Mesenchymal stem cell (in vitro differentiated cells and primary cell): Measurements from ENCODE around the gene DNER.
A peak's percentile ranks its signal among the peaks of the same experiment; 100 is the strongest.

ENCODE experiments used
- DNase-seq: peaks from one replicate; pipeline ENCODE4 v3.0.0-alpha.2; 2013
- H2AFZ ChIP-seq: one replicate; pipeline ENCODE4 v1.6.1; 2013; ENCODE audit warnings: low read depth, mild to moderate bottlenecking, control low read depth, inconsistent platforms, low read length, moderate library complexity
- H2AK5ac ChIP-seq: 2 replicates; pipeline ENCODE4 v1.6.1; 2013; ENCODE audit warnings: low read length, moderate library complexity, mild to moderate bottlenecking, inconsistent platforms; ENCODE audit not compliant: severe bottlenecking
- H2BK120ac ChIP-seq: one replicate; pipeline ENCODE4 v1.6.1; 2013; ENCODE audit warnings: low read depth, mild to moderate bottlenecking, inconsistent platforms, low read length, moderate library complexity
- H2BK12ac ChIP-seq, 2 experiments: one replicate each; pipeline ENCODE4 v1.6.1; 2013; ENCODE audit warnings: inconsistent platforms in 2 of 2, low read length in 2 of 2, mild to moderate bottlenecking in 2 of 2, moderate library complexity in 2 of 2, control low read depth in 1 of 2
- H2BK15ac ChIP-seq: one replicate; pipeline ENCODE4 v1.6.1; 2013; ENCODE audit warnings: mild to moderate bottlenecking, low read depth, inconsistent platforms; ENCODE audit not compliant: poor library complexity, severe bottlenecking
- H2BK5ac ChIP-seq: 2 replicates; pipeline ENCODE4 v1.6.1; 2013; ENCODE audit warnings: low read depth, mild to moderate bottlenecking, low read length, control low read depth, inconsistent platforms; ENCODE audit not compliant: poor library complexity, severe bottlenecking
- H3K14ac ChIP-seq, 2 experiments: one replicate each; pipeline ENCODE4 v1.6.1; 2013; ENCODE audit warnings: inconsistent platforms in 2 of 2, low read length in 2 of 2, control low read depth in 1 of 2, mild to moderate bottlenecking in 1 of 2, moderate library complexity in 1 of 2
- H3K18ac ChIP-seq, 2 experiments: one replicate each; pipeline ENCODE4 v1.6.1; 2013; ENCODE audit warnings: inconsistent platforms in 2 of 2, low read length in 2 of 2, control low read depth in 1 of 2, low read depth in 1 of 2, mild to moderate bottlenecking in 1 of 2
- H3K23ac ChIP-seq, 2 experiments: one replicate each; pipeline ENCODE4 v1.6.1; 2013; ENCODE audit warnings: inconsistent platforms in 2 of 2, low read length in 2 of 2, mild to moderate bottlenecking in 2 of 2, moderate library complexity in 2 of 2, control low read depth in 1 of 2
- H3K27ac ChIP-seq: 2 replicates; pipeline ENCODE4 v1.5.1; 2013; ENCODE audit warnings: mild to moderate bottlenecking, moderate library complexity, low read length, control low read depth, inconsistent platforms; ENCODE audit not compliant: poor library complexity, severe bottlenecking
- H3K27me3 ChIP-seq, 2 experiments: 2 replicates each; pipeline versions ENCODE4 v1.6.1 to v1.7.0; 2013; ENCODE audit warnings: low read length in 2 of 2, mild to moderate bottlenecking in 2 of 2, moderate library complexity in 2 of 2, control low read depth in 1 of 2, inconsistent platforms in 1 of 2; ENCODE audit not compliant: control insufficient read depth in 1 of 2, insufficient read depth in 1 of 2
- H3K36me3 ChIP-seq, 2 experiments: 2 replicates each; pipeline versions ENCODE4 v1.6.1 to v1.7.0; 2013; ENCODE audit warnings: low read length in 2 of 2, control low read depth in 1 of 2, inconsistent platforms in 1 of 2, low read depth in 1 of 2, mild to moderate bottlenecking in 1 of 2; ENCODE audit not compliant: insufficient read depth in 2 of 2, control insufficient read depth in 1 of 2
- H3K4ac ChIP-seq, 2 experiments: one replicate each; pipeline ENCODE4 v1.6.1; 2013; ENCODE audit warnings: inconsistent platforms in 2 of 2, low read length in 2 of 2, mild to moderate bottlenecking in 2 of 2, moderate library complexity in 2 of 2, control low read depth in 1 of 2, low read depth in 1 of 2
- H3K4me1 ChIP-seq: 2 replicates; pipeline ENCODE4 v1.6.1; 2013; ENCODE audit warnings: low read depth, low read length, control low read depth; ENCODE audit not compliant: control insufficient read depth, insufficient read depth
- H3K4me2 ChIP-seq: 2 replicates; pipeline ENCODE4 v1.6.1; 2013; ENCODE audit warnings: low read length, mild to moderate bottlenecking, inconsistent platforms; ENCODE audit not compliant: poor library complexity, severe bottlenecking
- H3K4me3 ChIP-seq, 2 experiments: 2 replicates each; pipeline versions ENCODE4 v1.5.1 to v1.7.0; 2013; ENCODE audit warnings: low read length in 2 of 2, mild to moderate bottlenecking in 2 of 2, control low read depth in 1 of 2, low read depth in 1 of 2; ENCODE audit not compliant: insufficient read depth in 1 of 2
- H3K79me1 ChIP-seq: replicated peaks from 2 replicates; pipeline ENCODE4 v1.6.1; 2013; ENCODE audit warnings: mild to moderate bottlenecking, control low read depth, low read length, inconsistent platforms; ENCODE audit not compliant: poor library complexity, severe bottlenecking
- H3K9ac ChIP-seq: 2 replicates; pipeline ENCODE4 v1.7.0; 2013; ENCODE audit warnings: mild to moderate bottlenecking, low read length, moderate library complexity
- H3K9me3 ChIP-seq: 2 replicates; pipeline ENCODE4 v1.7.0; 2013; ENCODE audit warnings: mild to moderate bottlenecking, low read length; ENCODE audit not compliant: control insufficient read depth
- H4K8ac ChIP-seq: one replicate; pipeline ENCODE4 v1.6.1; 2013; ENCODE audit warnings: inconsistent platforms, mild to moderate bottlenecking, low read length, moderate library complexity
- H4K91ac ChIP-seq: one replicate; pipeline ENCODE4 v1.6.1; 2013; ENCODE audit warnings: mild to moderate bottlenecking, low read length, inconsistent platforms
- WGBS: methylation state at CpG from one replicate; pipeline ENCODE4 v1.1.7; 2013; ENCODE audit warnings: mixed read lengths; 5-methylcytosine and 5-hydroxymethylcytosine counted together

DNER gene

DNA sequence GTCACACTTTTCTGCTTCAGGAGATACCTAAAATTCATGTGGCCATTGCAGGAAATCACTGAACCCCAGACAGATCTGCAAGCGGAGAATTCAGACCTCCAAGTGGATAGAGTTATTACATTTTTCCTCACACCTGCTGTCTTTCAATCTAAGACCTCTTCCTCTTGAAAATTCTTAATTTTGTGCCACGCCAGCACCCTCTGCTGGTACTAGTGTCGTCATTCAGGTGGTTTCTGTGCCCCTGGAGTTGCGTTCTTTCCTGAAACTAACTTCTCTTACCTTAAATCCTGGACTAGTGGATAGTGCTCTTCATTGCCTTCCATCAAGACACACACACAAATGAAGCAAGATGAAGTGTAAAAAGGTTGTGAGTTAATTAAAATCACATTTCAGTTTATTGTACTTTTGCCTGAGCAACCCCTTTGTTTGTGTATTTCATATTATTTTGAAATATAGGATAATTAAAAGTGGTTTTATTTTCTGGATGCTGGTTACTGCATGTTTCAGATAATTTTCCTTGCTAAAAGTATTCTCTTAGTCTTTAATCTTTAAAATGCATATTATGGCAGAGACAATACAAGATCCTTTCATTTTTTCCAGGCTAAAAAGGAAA lies 1.6 kb upstream of the DNER start:
- no peak overlapping the region for H3K18ac ChIP-seq
- H3K36me3 ChIP-seq = no peaks in the 10 kb centered on the region
- no peak overlapping the region for H2AK5ac ChIP-seq
- no peaks in the 10 kb centered on the region for H3K79me1 ChIP-seq
- H3K4ac ChIP-seq = no peak overlapping the region
- no peak overlapping the region for H2BK12ac ChIP-seq
- H3K27me3 ChIP-seq = peaks cover 62 to 68% of the 10 kb centered on the region in 2 experiments
- no peak overlapping the region for H3K4me2 ChIP-seq
- H4K8ac ChIP-seq = no peak overlapping the region
- H2AFZ ChIP-seq = no peak overlapping the region
- H3K27ac ChIP-seq = no peak overlapping the region
- no peak overlapping the region for H3K23ac ChIP-seq
- H2BK120ac ChIP-seq = no peak overlapping the region
- H3K4me3 ChIP-seq = no peak overlapping the region
- no peak for DNase-seq
- no peak overlapping the region for H2BK15ac ChIP-seq
- H3K9ac ChIP-seq = no peak overlapping the region
- no peak overlapping the region for H3K14ac ChIP-seq
- 0% methylated on average over 3 of the region's 4 CpGs for WGBS
- H3K4me1 ChIP-seq = peaks cover 22% of the 10 kb centered on the region
- H4K91ac ChIP-seq = no peak overlapping the region
- H3K9me3 ChIP-seq = no peaks in the 10 kb centered on the region
- H2BK5ac ChIP-seq = no peak overlapping the region

DNA sequence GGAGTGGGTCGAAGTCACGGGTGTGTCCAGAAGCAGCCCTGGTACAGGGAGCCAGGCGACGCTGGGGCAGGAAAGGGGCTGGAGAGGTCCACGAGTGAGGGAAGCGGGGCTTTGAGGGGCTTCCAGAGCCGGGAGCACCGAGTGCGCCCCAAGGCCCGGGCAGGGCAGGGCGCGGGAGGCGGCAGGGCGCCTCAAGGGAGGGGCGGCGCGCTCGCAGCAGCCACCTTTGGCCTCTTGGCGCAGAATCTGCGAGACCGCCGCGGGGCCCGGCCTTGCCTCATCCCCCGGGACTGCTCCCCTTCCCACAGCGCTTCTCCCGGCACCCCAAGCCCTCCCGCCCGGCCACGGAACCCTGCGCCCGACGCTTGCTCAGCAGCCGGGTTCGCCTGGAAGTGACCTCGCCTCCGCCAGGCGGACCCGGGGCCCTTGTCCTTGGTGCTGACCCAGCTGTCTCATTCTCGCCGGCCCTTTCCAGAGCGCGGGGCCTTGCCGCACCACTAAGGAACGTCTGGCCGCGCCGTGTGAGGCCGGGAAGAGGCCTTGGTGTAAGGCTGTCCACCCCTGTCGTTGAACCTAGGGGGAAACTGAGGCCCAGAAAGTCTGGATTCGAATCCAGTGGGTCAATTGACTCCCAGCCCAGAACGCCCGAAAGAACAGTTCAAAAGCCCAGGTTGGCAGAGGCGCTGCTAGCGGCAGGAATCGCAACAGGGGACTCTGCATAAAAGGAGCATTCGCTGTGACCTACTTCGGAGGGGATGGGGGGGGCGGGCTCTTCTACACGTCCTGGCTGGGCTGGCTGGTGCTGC lies 584 bp upstream of the DNER start:
- no peak overlapping the region for H3K27ac ChIP-seq
- peaks cover 22% of the 10 kb centered on the region for H3K4me1 ChIP-seq
- H3K79me1 ChIP-seq = no peaks in the 10 kb centered on the region
- peak overlapping the region; percentile 87 for H3K4me2 ChIP-seq
- peak; percentile 66 for DNase-seq
- H2BK15ac ChIP-seq = no peak overlapping the region
- no peak overlapping the region for H2AFZ ChIP-seq
- no peak overlapping the region for H3K9ac ChIP-seq
- H3K9me3 ChIP-seq = no peaks in the 10 kb centered on the region
- no peak overlapping the region for H2BK12ac ChIP-seq
- no peaks in the 10 kb centered on the region for H3K36me3 ChIP-seq
- peaks cover 71 to 79% of the 10 kb centered on the region in 2 experiments for H3K27me3 ChIP-seq
- peak overlapping the region; percentile 28 to 73 for H3K4me3 ChIP-seq
- H2BK120ac ChIP-seq = no peak overlapping the region
- H2BK5ac ChIP-seq = no peak overlapping the region
- no peak overlapping the region for H2AK5ac ChIP-seq
- no peak overlapping the region for H3K4ac ChIP-seq
- no peak overlapping the region for H4K8ac ChIP-seq
- no peak overlapping the region for H3K18ac ChIP-seq
- H4K91ac ChIP-seq = no peak overlapping the region
- 1% methylated on average over 49 of the region's 60 CpGs for WGBS
- H3K14ac ChIP-seq = no peak overlapping the region
- H3K23ac ChIP-seq = no peak overlapping the region

DNA sequence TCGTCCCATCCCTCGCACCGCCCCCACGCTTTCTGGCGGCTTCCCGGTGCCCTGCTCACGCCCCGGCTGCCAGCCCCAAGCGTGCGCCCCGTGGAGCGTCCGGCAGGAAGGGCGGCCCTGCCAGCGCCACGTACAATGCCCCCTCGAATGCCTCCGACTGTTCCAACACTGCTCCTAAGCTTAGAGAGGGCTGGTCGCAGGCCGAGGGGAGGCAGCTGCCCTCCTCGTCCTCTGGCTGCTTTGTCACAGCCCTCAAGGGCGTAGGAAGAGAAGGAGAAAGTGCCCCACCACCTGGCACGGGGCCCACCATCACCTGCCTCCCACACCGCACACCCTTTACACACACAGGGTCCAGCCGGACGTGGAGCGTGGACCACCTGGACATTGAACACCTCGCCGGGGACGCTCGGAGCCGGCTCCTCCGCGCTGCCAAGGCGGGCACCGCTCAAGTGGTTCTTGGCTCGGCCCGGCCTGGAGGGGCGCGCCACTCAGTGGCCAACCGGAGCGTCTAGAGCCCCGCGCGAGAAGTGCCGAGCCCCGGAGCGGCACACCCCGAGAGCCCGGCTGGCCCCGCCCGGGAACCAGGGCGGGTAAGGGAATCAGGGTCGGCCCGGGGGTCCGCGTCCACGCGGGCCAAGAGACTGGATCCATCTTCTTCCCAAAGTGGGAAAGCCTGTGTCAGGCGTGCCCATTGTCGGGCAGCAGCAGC lies 830 bp downstream of the DNER start:
- 4% methylated on average over 59 of the region's 61 CpGs for WGBS
- H3K36me3 ChIP-seq = no peaks in the 10 kb centered on the region
- peaks cover 22% of the 10 kb centered on the region for H3K4me1 ChIP-seq

DNA sequence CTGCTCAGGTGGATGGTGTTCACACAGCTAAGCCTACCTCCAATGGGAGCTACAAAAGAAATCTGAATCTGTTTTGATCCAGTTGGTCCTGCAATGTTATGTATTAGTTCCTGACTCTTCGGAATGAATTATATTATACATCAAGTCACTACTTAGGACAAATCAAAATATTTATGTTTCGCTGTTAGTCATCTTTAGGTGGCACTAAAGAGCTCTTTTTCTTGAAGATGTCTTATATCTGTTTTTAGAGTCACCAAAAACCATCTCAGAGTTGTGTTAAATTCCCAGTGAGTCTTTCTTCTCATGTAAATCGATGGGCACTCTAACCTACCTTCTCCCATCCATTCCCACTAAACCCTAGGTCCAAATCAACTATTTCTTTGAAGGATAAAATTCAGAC lies 2.2 kb downstream of the DNER start:
- Histone ChIP-seq H3K9ac (no peak overlapping the region), H3K4me3 (no peak overlapping the region), H3K4me1 (peaks cover 22% of the 10 kb centered on the region), H2BK120ac (no peak overlapping the region), H4K91ac (no peak overlapping the region), H3K27me3 (peaks cover 74 to 80% of the 10 kb centered on the region in 2 experiments), H4K8ac (no peak overlapping the region), H3K27ac (no peak overlapping the region), H3K18ac (no peak overlapping the region), H3K4me2 (no peak overlapping the region), H3K9me3 (no peaks in the 10 kb centered on the region), H3K4ac (no peak overlapping the region), H3K36me3 (no peaks in the 10 kb centered on the region), H2AK5ac (no peak overlapping the region), H3K14ac (no peak overlapping the region), H2BK12ac (no peak overlapping the region), H2BK5ac (no peak overlapping the region), H2BK15ac (no peak overlapping the region), H3K79me1 (no peaks in the 10 kb centered on the region), H3K23ac (no peak overlapping the region), H2AFZ (no peak overlapping the region)
- 63% methylated on average over 1 of the region's 3 CpGs for WGBS
- DNase-seq = peak; percentile 11

More for the DNA sequence above, 830 bp downstream of the DNER start:
- peak overlapping the region in 1 of 2 experiments; percentile 51 for H3K4me3 ChIP-seq
- H2AK5ac ChIP-seq = no peak overlapping the region
- H4K8ac ChIP-seq = no peak overlapping the region
- no peaks in the 10 kb centered on the region for H3K79me1 ChIP-seq
- no peak overlapping the region for H3K27ac ChIP-seq
- H3K23ac ChIP-seq = no peak overlapping the region
- H2AFZ ChIP-seq = no peak overlapping the region
- H2BK15ac ChIP-seq = no peak overlapping the region
- no peaks in the 10 kb centered on the region for H3K9me3 ChIP-seq
- no peak overlapping the region for H3K14ac ChIP-seq
- H4K91ac ChIP-seq = no peak overlapping the region
- DNase-seq = peak; percentile 6
- H2BK120ac ChIP-seq = no peak overlapping the region
- H3K4me2 ChIP-seq = peak overlapping the region; percentile 85
- H3K9ac ChIP-seq = no peak overlapping the region
- no peak overlapping the region for H3K4ac ChIP-seq
- H3K27me3 ChIP-seq = peaks cover 71 to 83% of the 10 kb centered on the region in 2 experiments
- no peak overlapping the region for H2BK5ac ChIP-seq
- H2BK12ac ChIP-seq = no peak overlapping the region
- H3K18ac ChIP-seq = no peak overlapping the region
